HEK293 (cell line): ENCODE measurements around the gene C13orf42.
"Not testable (repeated sequence)": the region's sequence is repeated elsewhere in the genome, so short reads cannot be mapped to it uniquely, and the experiment has no call there.

Experiments used
- CTCF ChIA-PET: fragments of 350-600 bp; formaldehyde crosslinking; extraction: SDS; loops from one replicate; lab custom pipeline; 2021; ENCODE audit warnings: antibody characterized with exemption; lab: Yijun Ruan, JAX
- POLR2A ChIA-PET: fragments of 300-600 bp; formaldehyde crosslinking; extraction: SDS; loops from one replicate; lab custom pipeline; 2020; ENCODE audit warnings: antibody characterized with exemption, inconsistent platforms; lab: Yijun Ruan, JAX
- H3K27ac ChIP-seq: fragments of 200-500 bp; sonication (Bioruptor generic); 2 replicates; pipeline ENCODE4 v1.5.1; 2014; ENCODE audit warnings: low read depth, low read length, control low read depth, inconsistent platforms; ENCODE audit errors: extremely low read depth
- H3K36me3 ChIP-seq, 2 experiments: fragments of 200-500 bp in 1 of 2; sonication (Bioruptor generic) in 1 of 2; 1 replicate in 1 of 2; 2 replicates in 1 of 2; pipeline ENCODE4 v1.5.1; 2014 to 2017; ENCODE audit warnings: inconsistent platforms in 2 of 2, low read length in 2 of 2; ENCODE audit not compliant: control insufficient read depth in 2 of 2, insufficient read depth in 1 of 2
- H3K4me1 ChIP-seq: fragments of 200-500 bp; sonication (Bioruptor generic); 2 replicates; pipeline ENCODE4 v1.5.1; 2014; ENCODE audit warnings: mild to moderate bottlenecking, low read length, inconsistent platforms; ENCODE audit not compliant: control insufficient read depth, insufficient read depth
- H3K4me3 ChIP-seq: 2 replicates; pipeline ENCODE4 v1.5.1; 2011; ENCODE audit warnings: low read depth, mild to moderate bottlenecking, control low read depth, low read length, moderate library complexity
- H3K9me3 ChIP-seq: fragments of 200-500 bp; sonication (Bioruptor generic); 2 replicates; pipeline ENCODE4 v1.5.1; 2014; ENCODE audit warnings: low read depth, low read length, inconsistent platforms; ENCODE audit not compliant: control insufficient read depth, insufficient read depth
- EGR2 ChIP-seq: fragments of 450-650 bp; formaldehyde crosslinking; IDR thresholded peaks from 2 replicates; pipeline ENCODE4 v1.5.1; 2016; ENCODE audit warnings: low read depth, missing biosample characterization, missing genetic modification characterization
- SETDB1 ChIP-seq: IDR thresholded peaks from one replicate; pipeline ENCODE4 v1.6.1; 2017; ENCODE audit warnings: mild to moderate bottlenecking, low read length, moderate library complexity, mixed read lengths; ENCODE audit not compliant: insufficient read length
- ZBTB6 ChIP-seq: fragments of 450-650 bp; formaldehyde crosslinking; IDR thresholded peaks from 2 replicates; pipeline ENCODE4 v1.5.1; 2017; ENCODE audit warnings: missing biosample characterization, missing genetic modification characterization
- ZNF202 ChIP-seq: fragments of 450-650 bp; formaldehyde crosslinking; IDR thresholded peaks from 2 replicates; pipeline ENCODE4 v1.5.1; 2016; ENCODE audit warnings: missing biosample characterization, missing genetic modification characterization, borderline replicate concordance
- ZNF223 ChIP-seq: fragments of 450-650 bp; formaldehyde crosslinking; IDR thresholded peaks from 2 replicates; pipeline ENCODE4 v1.5.1; 2016; ENCODE audit warnings: missing biosample characterization, missing genetic modification characterization
- ZNF302 ChIP-seq: fragments of 450-650 bp; formaldehyde crosslinking; IDR thresholded peaks from 2 replicates; pipeline ENCODE4 v1.5.1; 2016; ENCODE audit warnings: missing biosample characterization, missing genetic modification characterization, low read depth
- ZNF416 ChIP-seq: fragments of 450-650 bp; formaldehyde crosslinking; IDR thresholded peaks from 2 replicates; pipeline ENCODE4 v1.5.1; 2016; ENCODE audit warnings: missing biosample characterization, missing genetic modification characterization
- ZNF561 ChIP-seq: fragments of 450-650 bp; IDR thresholded peaks from 2 replicates; pipeline ENCODE4 v1.5.1; 2018; ENCODE audit warnings: missing biosample characterization, missing genetic modification characterization, borderline replicate concordance
- ZNF654 ChIP-seq: fragments of 450-650 bp; formaldehyde crosslinking; IDR thresholded peaks from 2 replicates; pipeline ENCODE4 v1.5.1; 2016; ENCODE audit warnings: low read depth, missing biosample characterization, missing genetic modification characterization
- ZNF707 ChIP-seq: fragments of 450-650 bp; formaldehyde crosslinking; IDR thresholded peaks from 2 replicates; pipeline ENCODE4 v1.5.1; 2016; ENCODE audit warnings: missing biosample characterization, missing genetic modification characterization
- ZNF785 ChIP-seq: fragments of 450-650 bp; formaldehyde crosslinking; IDR thresholded peaks from 2 replicates; pipeline ENCODE4 v1.5.1; 2016; ENCODE audit warnings: missing biosample characterization, missing genetic modification characterization
- TF ChIP-seq, protein P1 (sequence below): fragments of 450-650 bp; formaldehyde crosslinking; IDR thresholded peaks from 2 replicates; pipeline ENCODE4 v1.5.1; 2016; ENCODE audit warnings: missing biosample characterization, missing genetic modification characterization
- TF ChIP-seq, protein P2 (sequence below): fragments of 450-650 bp; formaldehyde crosslinking; IDR thresholded peaks from 2 replicates; pipeline ENCODE4 v1.5.1; 2016; ENCODE audit warnings: missing biosample characterization, missing genetic modification characterization

C13orf42 gene

DNA sequence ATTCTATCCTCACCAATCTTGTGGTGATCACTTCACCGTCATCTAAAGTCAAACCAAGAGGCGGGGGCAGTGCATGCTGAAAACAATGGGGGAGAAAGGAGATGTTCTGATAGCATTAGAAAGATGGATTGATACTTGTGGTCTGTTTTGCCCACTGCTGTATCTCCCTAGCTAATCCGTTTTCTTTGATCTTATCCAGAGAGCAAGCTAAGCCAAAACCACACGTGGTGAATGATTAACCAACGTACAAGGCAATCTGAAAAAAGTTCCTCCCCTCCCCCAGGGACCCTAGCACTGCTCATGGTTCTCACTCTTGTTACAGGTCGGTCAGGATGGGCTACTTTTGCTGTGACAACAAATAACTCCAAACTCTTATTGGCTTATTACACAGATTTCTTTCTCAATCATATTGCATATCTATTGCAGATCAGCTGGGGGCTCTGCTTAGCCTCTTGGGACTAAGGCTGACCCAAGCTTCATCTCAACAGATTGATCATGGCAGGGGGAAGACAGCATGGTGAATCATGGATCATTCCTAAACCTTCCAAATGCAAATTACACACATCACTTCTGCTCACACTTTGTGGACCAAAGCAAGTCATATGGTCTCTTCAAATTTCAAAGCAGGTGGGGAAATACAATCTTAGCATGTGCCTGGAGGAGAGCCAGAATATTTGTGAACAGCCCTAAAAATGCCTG, 11.9 kb upstream of the C13orf42 start:
- CTCF ChIA-PET: interaction anchor here (7.2 kb wide), 1 partner anchor 164 kb away, joined by 112 read pairs; no protein-coding TSS in a partner anchor
- no peaks in the 10 kb centered on the region for H3K9me3 ChIP-seq
- POLR2A ChIA-PET: no interaction called here
- TF ChIP-seq ZNF561 (tag by site-specific recombination): no peak
- TF ChIP-seq ZNF416 (tag by site-specific recombination): no peak
- no peak for TF ChIP-seq SETDB1
- no peak for TF ChIP-seq ZNF785
- TF ChIP-seq, all 188 proteins: peak for 0
- Histone ChIP-seq H3K36me3 (no peaks in the 10 kb centered on the region), H3K27ac (no peak overlapping the region), H3K4me1 (no peaks in the 10 kb centered on the region), H3K4me3 (no peak overlapping the region)

GRCh38 chr13:51120873-51121272, 9.8 kb upstream of the C13orf42 start:
- TF ChIP-seq ZBTB6 (tag by site-specific recombination): peak; percentile 19; the same call in 1 of the 2 replicates
- peak; percentile 18; the same call in 1 of the 2 replicates for TF ChIP-seq ZNF654 (tag by site-specific recombination)

GRCh38 chr13:51118809-51119431, 7.8 kb upstream of the C13orf42 start:
- H3K9me3 ChIP-seq: no peaks in the 10 kb centered on the region
- TF ChIP-seq ZNF223 (no peak), ZNF202 (tag by site-specific recombination) (no peak), ZNF707 (no peak), EGR2 (no peak), ZNF302 (tag by site-specific recombination) (no peak)
- TF ChIP-seq, protein P1, sequence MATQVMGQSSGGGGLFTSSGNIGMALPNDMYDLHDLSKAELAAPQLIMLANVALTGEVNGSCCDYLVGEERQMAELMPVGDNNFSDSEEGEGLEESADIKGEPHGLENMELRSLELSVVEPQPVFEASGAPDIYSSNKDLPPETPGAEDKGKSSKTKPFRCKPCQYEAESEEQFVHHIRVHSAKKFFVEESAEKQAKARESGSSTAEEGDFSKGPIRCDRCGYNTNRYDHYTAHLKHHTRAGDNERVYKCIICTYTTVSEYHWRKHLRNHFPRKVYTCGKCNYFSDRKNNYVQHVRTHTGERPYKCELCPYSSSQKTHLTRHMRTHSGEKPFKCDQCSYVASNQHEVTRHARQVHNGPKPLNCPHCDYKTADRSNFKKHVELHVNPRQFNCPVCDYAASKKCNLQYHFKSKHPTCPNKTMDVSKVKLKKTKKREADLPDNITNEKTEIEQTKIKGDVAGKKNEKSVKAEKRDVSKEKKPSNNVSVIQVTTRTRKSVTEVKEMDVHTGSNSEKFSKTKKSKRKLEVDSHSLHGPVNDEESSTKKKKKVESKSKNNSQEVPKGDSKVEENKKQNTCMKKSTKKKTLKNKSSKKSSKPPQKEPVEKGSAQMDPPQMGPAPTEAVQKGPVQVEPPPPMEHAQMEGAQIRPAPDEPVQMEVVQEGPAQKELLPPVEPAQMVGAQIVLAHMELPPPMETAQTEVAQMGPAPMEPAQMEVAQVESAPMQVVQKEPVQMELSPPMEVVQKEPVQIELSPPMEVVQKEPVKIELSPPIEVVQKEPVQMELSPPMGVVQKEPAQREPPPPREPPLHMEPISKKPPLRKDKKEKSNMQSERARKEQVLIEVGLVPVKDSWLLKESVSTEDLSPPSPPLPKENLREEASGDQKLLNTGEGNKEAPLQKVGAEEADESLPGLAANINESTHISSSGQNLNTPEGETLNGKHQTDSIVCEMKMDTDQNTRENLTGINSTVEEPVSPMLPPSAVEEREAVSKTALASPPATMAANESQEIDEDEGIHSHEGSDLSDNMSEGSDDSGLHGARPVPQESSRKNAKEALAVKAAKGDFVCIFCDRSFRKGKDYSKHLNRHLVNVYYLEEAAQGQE: no peak
- TF ChIP-seq, protein P2, sequence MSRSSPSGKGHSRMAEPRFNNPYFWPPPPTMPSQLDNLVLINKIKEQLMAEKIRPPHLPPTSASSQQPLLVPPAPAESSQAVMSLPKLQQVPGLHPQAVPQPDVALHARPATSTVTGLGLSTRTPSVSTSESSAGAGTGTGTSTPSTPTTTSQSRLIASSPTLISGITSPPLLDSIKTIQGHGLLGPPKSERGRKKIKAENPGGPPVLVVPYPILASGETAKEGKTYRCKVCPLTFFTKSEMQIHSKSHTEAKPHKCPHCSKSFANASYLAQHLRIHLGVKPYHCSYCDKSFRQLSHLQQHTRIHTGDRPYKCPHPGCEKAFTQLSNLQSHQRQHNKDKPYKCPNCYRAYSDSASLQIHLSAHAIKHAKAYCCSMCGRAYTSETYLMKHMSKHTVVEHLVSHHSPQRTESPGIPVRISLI: no peak
- TF ChIP-seq, all 188 proteins: peak for 0
- H3K36me3 ChIP-seq: no peaks in the 10 kb centered on the region
- POLR2A ChIA-PET: no interaction called here
- H3K4me3 ChIP-seq: no peak overlapping the region
- H3K27ac ChIP-seq: no peak overlapping the region
- H3K4me1 ChIP-seq: no peaks in the 10 kb centered on the region
- CTCF ChIA-PET: no interaction called here

More at GRCh38 chr13:51120873-51121272, 9.8 kb upstream of the C13orf42 start:
- H3K27ac ChIP-seq, POLR2A ChIA-PET, H3K4me1 ChIP-seq, H3K36me3 ChIP-seq, H3K4me3 ChIP-seq, H3K9me3 ChIP-seq: not testable (repeated sequence)
- CTCF ChIA-PET: interaction anchor here (7.2 kb wide), 1 partner anchor 166 kb away, joined by 112 read pairs; no protein-coding TSS in a partner anchor
